Gastrocnemius medialis (tissue), 4 donors: ENCODE results near the gene CCND1.

ENCODE experiments used
- CTCF ChIP-seq, 5 experiments: fragments of 450-650 bp in 3 of 5; fragments of 200-600 bp in 2 of 5; sonication (generic) in 2 of 5; IDR thresholded peaks in 4 of 5; conservative IDR thresholded peaks in 1 of 5; 1 replicate in 4 of 5; 2 replicates in 1 of 5; pipeline ENCODE4 v1.5.1; 2016 to 2019; ENCODE audit warnings: antibody characterized with exemption in 5 of 5, mild to moderate bottlenecking in 3 of 5, moderate library complexity in 3 of 5
- POLR2A ChIP-seq, 2 donors: fragments of 450-650 bp; IDR thresholded peaks; one replicate each; pipeline ENCODE4 v1.6.1; 2017; ENCODE audit warnings: antibody characterized with exemption in 2 of 2, mild to moderate bottlenecking in 2 of 2, moderate library complexity in 2 of 2

- no peak for TF ChIP-seq CTCF (IDR thresholded peaks at IDR 0.05 in 4 of 5, conservative IDR thresholded peaks at IDR 0.05 in 1 of 5)
- TF ChIP-seq POLR2A (IDR thresholded peaks at IDR 0.05) = no peak
These were observed 11.1 kb downstream of the CCND1 start for GRCh38 chr11:69651834-69652620.
